KMS-11 (cell line): ENCODE measurements around the gene MACO1.

Experiments used
- H2AFZ ChIP-seq: fragments of 200-600 bp; sonication (generic); 2 replicates; pipeline ENCODE4 v1.6.1; 2016; ENCODE audit warnings: antibody characterized with exemption, mixed run types, low read depth
- H3K27ac ChIP-seq: fragments of 200-600 bp; sonication (generic); 2 replicates; pipeline ENCODE4 v1.6.1; 2016; ENCODE audit warnings: mild to moderate bottlenecking, mixed run types
- H3K27me3 ChIP-seq: fragments of 200-600 bp; sonication (generic); 2 replicates; pipeline ENCODE4 v1.6.1; 2017; ENCODE audit warnings: mild to moderate bottlenecking, low read depth, mixed run types, moderate library complexity; ENCODE audit not compliant: insufficient read depth
- H3K36me3 ChIP-seq: fragments of 200-600 bp; sonication (generic); 2 replicates; pipeline ENCODE4 v1.6.1; 2017; ENCODE audit warnings: mild to moderate bottlenecking, mixed run types; ENCODE audit not compliant: insufficient read depth
- H3K4me1 ChIP-seq: fragments of 200-600 bp; sonication (generic); 2 replicates; pipeline ENCODE4 v1.6.1; 2016; ENCODE audit warnings: mild to moderate bottlenecking, low read depth, mixed run types; ENCODE audit not compliant: poor library complexity, severe bottlenecking
- H3K4me2 ChIP-seq: fragments of 200-600 bp; sonication (generic); 2 replicates; pipeline ENCODE4 v1.7.0; 2016; ENCODE audit warnings: mild to moderate bottlenecking, mixed run types
- H3K4me3 ChIP-seq: fragments of 200-600 bp; sonication (generic); IDR thresholded peaks from 2 replicates; pipeline ENCODE4 v1.6.1; 2017; ENCODE audit warnings: low read depth, low read length, mixed read lengths; ENCODE audit not compliant: insufficient read depth
- H3K79me2 ChIP-seq: fragments of 200-600 bp; sonication (generic); 2 replicates; pipeline ENCODE4 v1.6.1; 2016; ENCODE audit warnings: low read depth, mixed run types; ENCODE audit not compliant: insufficient read depth
- H3K9ac ChIP-seq: fragments of 200-600 bp; sonication (generic); 2 replicates; pipeline ENCODE4 v1.6.1; 2016; ENCODE audit warnings: mild to moderate bottlenecking, mixed run types
- H4K20me1 ChIP-seq: fragments of 200-600 bp; sonication (generic); 2 replicates; pipeline ENCODE4 v1.6.1; 2016; ENCODE audit warnings: mild to moderate bottlenecking, mixed run types; ENCODE audit not compliant: insufficient read depth
- TF ChIP-seq, protein P1 (sequence below): fragments of 200-600 bp; sonication (generic); conservative IDR thresholded peaks from 2 replicates; pipeline ENCODE4 v1.6.1; 2017; ENCODE audit warnings: low read depth, mild to moderate bottlenecking, antibody characterized with exemption, low read length, moderate library complexity, mixed read lengths

MACO1 gene

DNA sequence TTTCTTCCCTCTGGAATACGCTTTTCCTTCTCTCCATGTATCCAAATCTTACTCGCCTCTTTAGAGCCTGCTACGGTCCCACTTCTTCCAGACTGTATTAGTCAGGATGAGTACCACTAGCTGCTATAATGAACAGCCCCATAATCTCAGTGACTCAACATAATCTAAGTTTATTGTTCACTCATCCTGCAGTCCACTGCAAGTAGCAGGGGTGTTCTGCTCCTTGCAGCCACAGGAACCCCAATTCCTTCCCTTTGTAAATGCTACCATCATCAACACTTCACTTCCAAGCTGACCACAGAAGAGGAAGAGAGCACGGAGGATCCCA, 94.6 kb downstream of the MACO1 start:
- peaks cover 14% of the 10 kb centered on the region for H3K4me1 ChIP-seq
- no peak overlapping the region for H3K4me2 ChIP-seq
- no peak overlapping the region for H3K27ac ChIP-seq
- TF ChIP-seq, protein P1, sequence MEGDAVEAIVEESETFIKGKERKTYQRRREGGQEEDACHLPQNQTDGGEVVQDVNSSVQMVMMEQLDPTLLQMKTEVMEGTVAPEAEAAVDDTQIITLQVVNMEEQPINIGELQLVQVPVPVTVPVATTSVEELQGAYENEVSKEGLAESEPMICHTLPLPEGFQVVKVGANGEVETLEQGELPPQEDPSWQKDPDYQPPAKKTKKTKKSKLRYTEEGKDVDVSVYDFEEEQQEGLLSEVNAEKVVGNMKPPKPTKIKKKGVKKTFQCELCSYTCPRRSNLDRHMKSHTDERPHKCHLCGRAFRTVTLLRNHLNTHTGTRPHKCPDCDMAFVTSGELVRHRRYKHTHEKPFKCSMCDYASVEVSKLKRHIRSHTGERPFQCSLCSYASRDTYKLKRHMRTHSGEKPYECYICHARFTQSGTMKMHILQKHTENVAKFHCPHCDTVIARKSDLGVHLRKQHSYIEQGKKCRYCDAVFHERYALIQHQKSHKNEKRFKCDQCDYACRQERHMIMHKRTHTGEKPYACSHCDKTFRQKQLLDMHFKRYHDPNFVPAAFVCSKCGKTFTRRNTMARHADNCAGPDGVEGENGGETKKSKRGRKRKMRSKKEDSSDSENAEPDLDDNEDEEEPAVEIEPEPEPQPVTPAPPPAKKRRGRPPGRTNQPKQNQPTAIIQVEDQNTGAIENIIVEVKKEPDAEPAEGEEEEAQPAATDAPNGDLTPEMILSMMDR: no peak
- H3K79me2 ChIP-seq: no peaks in the 10 kb centered on the region
- H2AFZ ChIP-seq: no peak overlapping the region
- no peaks in the 10 kb centered on the region for H3K36me3 ChIP-seq
- H3K27me3 ChIP-seq: no peaks in the 10 kb centered on the region; the same call in 1 of the 2 replicates
- no peak overlapping the region for H3K4me3 ChIP-seq
- H3K9ac ChIP-seq: no peak overlapping the region
- H4K20me1 ChIP-seq: no peaks in the 10 kb centered on the region

DNA sequence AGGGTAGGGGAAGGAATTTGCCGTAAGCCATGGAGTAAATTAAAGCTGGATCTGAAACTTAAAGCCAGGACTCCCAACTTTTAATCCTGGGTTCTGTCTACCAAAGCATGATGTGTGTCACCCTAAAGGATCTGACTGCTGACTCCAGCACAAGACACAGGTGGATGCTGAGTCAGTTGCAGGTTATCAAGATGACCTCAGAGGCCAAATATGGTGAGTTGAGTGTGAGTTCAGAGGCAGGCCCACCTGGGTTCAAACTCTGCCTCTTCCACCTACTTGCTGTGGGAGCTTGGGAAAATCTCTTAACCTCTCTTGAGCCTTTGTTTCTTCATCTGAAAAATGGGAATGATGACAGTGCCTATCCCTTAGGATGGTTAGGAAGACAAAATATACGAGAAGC, 96.1 kb downstream of the MACO1 start:
- Histone ChIP-seq H3K27ac (no peak overlapping the region), H3K4me3 (no peak overlapping the region), H3K4me1 (peaks cover 6% of the 10 kb centered on the region), H3K4me2 (no peak overlapping the region), H4K20me1 (no peaks in the 10 kb centered on the region), H3K27me3 (no peaks in the 10 kb centered on the region; the same call in 1 of the 2 replicates), H3K9ac (no peak overlapping the region), H3K36me3 (no peaks in the 10 kb centered on the region), H2AFZ (no peak overlapping the region), H3K79me2 (no peaks in the 10 kb centered on the region)
- TF ChIP-seq, protein P1: no peak

DNA sequence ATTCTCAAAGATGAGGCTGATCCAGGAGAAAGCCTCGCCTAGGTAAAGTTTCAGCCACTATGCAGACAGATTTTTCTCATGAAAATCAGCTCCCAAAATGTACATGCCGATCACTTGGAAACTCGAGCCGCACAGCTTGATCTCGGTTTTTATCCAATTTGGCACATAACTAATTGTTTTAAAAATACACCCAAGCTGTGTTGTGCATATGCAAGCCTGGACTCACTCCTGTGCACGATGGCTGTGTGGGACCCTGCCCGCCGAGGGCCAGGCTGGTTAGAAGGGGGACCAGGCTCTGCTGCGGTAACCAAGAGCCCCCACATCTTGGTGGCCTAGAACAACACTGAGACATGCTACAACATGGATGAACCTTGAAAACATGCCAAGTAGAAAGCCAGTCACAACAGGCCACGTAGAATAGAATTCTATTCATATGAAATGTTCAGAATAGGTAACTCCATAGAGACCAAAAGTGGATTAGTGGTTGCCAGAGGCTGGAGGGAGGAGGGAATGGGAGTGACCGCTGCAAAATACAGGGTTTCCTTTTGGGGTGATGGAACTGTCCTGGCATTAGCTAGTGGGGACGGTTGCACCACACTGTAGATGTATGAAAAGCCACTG, 96.6 kb downstream of the MACO1 start:
- no peak overlapping the region for H2AFZ ChIP-seq
- H3K4me3 ChIP-seq: no peak overlapping the region
- H3K4me2 ChIP-seq: no peak overlapping the region
- no peaks in the 10 kb centered on the region for H3K36me3 ChIP-seq
- no peak overlapping the region for H3K27ac ChIP-seq
- no peak overlapping the region for H3K9ac ChIP-seq
- H3K4me1 ChIP-seq: peaks cover 6% of the 10 kb centered on the region
- TF ChIP-seq, protein P1: no peak
- no peaks in the 10 kb centered on the region for H3K79me2 ChIP-seq
- H4K20me1 ChIP-seq: no peaks in the 10 kb centered on the region
- no peaks in the 10 kb centered on the region; the same call in 1 of the 2 replicates for H3K27me3 ChIP-seq

DNA sequence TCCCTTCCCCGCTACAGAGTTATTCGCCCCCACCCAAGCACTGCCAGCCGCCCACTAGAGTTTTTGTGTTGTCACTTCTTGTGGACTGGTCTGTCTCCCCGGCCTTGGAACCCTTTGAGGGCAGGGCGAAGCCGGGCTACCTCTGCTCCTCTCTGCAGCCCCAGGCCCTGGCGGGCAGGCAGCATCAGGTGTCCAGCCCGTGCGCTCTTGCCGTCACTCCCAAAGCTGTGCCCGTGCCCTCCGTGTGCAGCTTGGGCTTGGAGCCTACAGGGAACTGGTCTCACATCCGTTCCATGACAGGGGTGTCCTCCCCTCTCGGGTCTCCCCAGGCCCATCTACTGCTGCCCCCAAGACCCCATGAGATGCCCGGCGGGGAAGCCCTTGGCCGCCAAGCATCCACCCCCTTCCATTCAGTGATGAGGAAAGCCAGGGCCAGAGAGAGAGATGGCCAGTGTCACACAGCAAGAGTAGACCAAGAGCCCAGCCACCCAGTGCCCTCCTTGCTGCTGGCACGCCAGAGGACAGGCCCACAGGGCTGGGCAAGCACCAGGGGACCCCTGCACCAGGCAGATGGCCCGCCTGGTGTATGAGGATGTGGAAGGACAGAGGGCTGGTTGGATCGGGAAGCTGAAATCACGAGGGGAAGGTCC, 97.4 kb downstream of the MACO1 start:
- Histone ChIP-seq H4K20me1 (no peaks in the 10 kb centered on the region), H3K79me2 (no peaks in the 10 kb centered on the region), H3K27ac (no peak overlapping the region), H3K9ac (no peak overlapping the region), H2AFZ (no peak overlapping the region), H3K4me2 (no peak overlapping the region), H3K4me3 (no peak overlapping the region), H3K27me3 (no peaks in the 10 kb centered on the region; the same call in 1 of the 2 replicates), H3K36me3 (no peaks in the 10 kb centered on the region), H3K4me1 (peaks cover 6% of the 10 kb centered on the region)
- TF ChIP-seq, protein P1: no peak
